ENCODE measurements around the gene CIZ1.

DNA sequence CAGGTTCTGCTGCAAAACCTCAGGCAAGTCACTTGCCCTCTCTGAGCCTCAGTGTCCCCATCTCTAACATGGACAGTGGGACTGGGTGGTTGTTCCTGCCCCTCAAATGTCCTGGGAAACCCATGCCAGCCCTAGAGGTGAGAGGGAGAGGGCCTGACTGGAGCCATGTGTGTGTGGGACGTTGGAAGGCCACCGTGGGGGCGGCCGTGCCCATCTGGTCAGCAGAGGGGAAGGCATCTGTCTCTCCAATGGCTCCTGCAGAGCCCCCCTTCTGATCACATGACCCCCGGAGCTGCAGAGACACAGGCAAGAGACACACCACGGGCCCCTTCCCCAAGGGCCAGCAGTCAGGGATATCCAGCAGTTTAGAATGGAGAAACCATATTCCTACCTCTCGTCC is 13.5 kb upstream of the CIZ1 start:
- TF ChIP-seq POLR2A (conservative IDR thresholded peaks at IDR 0.05) (no peak), ZNF217 (CRISPR knock-in tag; IDR thresholded peaks at IDR 0.05) (no peak), CCAR2 (IDR thresholded peaks at IDR 0.05; ENCODE audit: low read depth, low read length) (no peak), TAF1 (IDR thresholded peaks at IDR 0.05; ENCODE audit: control insufficient read depth, extremely low read depth, insufficient read depth, low read length, severe bottlenecking) (no peak)

Measured in K562 (cell line).